Urinary bladder (tissue), 4 donors: ENCODE data around the gene SRP19. TPM values are rescaled to one million over a fixed set of nuclear protein-coding genes. Genes with fewer than 3 reads are reported as not detected.

ENCODE experiments used
- DNase-seq: peaks from one replicate; pipeline ENCODE4 v3.0.0-alpha.2; 2015; ENCODE audit errors: extremely low spot score
- H3K27ac ChIP-seq: one replicate; pipeline ENCODE4 v1.5.1; 2013; ENCODE audit warnings: low read depth, mild to moderate bottlenecking, moderate library complexity
- H3K36me3 ChIP-seq: one replicate; pipeline ENCODE4 v1.6.1; 2013; ENCODE audit warnings: mild to moderate bottlenecking, moderate library complexity; ENCODE audit not compliant: insufficient read depth
- H3K4me1 ChIP-seq: one replicate; pipeline ENCODE4 v1.6.1; 2013; ENCODE audit warnings: mild to moderate bottlenecking, moderate library complexity; ENCODE audit not compliant: insufficient read depth
- H3K4me3 ChIP-seq: one replicate; pipeline ENCODE4 v1.5.1; 2013; ENCODE audit warnings: low read depth, low read length
- WGBS: extraction: QIAGEN DNeasy Blood & Tissue Kit; methylation state at CpG from one replicate; pipeline ENCODE4 v1.1.7; 2013; 5-methylcytosine and 5-hydroxymethylcytosine counted together
- polyA plus RNA-seq: library from polyadenylated mRNA; stranded (reverse); fragments of 200-250 nt; gene quantifications from one replicate; pipeline ENCODE4 v1.2.3, GENCODE V29; 2013
- total RNA-seq: library from RNA; depleted of rRNA; stranded (reverse); fragments of >200 nt; gene quantifications from one replicate; pipeline ENCODE4 v1.2.3, GENCODE V29; 2014
- donor health status: healthy with polysubstance abuse.
- donor health status: healthy.

Gene SRP19
- total and polyA plus RNA-seq, 2 donors = 47.2 to 48.5 TPM

DNA sequence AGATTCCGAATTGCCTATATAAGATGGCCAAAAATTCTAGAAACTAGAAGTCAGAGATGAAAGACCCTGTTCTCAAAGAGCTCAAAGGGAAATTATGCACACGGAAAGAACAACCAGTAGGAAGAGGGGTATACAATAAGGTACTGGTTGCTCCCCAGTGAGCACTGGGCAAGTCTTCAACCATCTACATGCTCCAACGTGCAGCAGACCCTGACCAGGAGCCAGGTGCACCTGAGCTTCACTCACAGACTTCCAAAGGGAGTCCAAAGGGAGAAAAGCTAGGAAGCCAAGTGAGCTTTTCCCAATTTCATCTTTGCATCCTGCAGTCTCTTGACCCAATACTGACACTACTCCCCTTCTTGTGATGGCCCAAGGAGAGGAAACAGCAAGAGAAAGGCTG lies 57.0 kb downstream of the SRP19 start:
- 78% methylated on average over 3 of the region's 3 CpGs for WGBS

DNA sequence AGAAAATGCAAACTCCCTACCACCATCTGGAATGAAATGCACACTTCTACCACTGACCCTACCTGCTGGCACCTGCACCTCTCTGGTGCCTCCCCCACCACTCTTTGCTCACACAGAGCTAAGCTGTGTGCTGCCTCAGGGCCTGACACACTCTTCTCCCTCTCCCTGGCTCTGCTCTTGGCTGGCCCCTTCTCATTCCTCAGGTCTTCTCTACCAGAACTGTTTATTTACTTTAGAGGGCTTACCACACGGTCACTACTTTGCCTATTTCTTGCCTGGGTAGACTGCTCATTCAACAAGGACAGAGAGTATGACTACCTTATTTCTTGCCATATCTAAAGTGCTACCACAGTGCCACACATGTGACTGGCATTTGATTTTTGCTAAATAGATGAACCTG lies 57.6 kb downstream of the SRP19 start:
- 35% methylated on average over 1 of the region's 1 CpG for WGBS
- Histone ChIP-seq H3K27ac (no peak overlapping the region), H3K4me1 (no peaks in the 10 kb centered on the region), H3K4me3 (no peak overlapping the region), H3K36me3 (peaks cover 2% of the 10 kb centered on the region)
- no peak for DNase-seq

More for the DNA sequence above, 57.0 kb downstream of the SRP19 start:
- H3K4me1 ChIP-seq = no peaks in the 10 kb centered on the region
- H3K27ac ChIP-seq = no peak overlapping the region
- peaks cover 2% of the 10 kb centered on the region for H3K36me3 ChIP-seq
- DNase-seq = no peak
- no peak overlapping the region for H3K4me3 ChIP-seq

Other genes with a start within 250 kb of the SRP19 start
- gene APC, start 123.4 kb upstream of the SRP19 start, total RNA-seq = 90.1 TPM
- gene APC, start 123.4 kb upstream of the SRP19 start, polyA plus RNA-seq = 15.1 TPM
- 44.5 TPM for gene REEP5, start 60.9 kb downstream of the SRP19 start, total RNA-seq
- gene REEP5, start 60.9 kb downstream of the SRP19 start, polyA plus RNA-seq = 66.0 TPM
- 102 TPM for gene DCP2, start 115.5 kb downstream of the SRP19 start, total RNA-seq
- gene DCP2, start 115.5 kb downstream of the SRP19 start, polyA plus RNA-seq = 6.1 TPM